Measurements from ENCODE around the gene CREB5. TPM values are rescaled to one million over a fixed set of nuclear protein-coding genes. Genes with fewer than 3 reads are reported as not detected.

The CREB5 gene
- total RNA-seq, 2 donors from 2014 or later: 0.53 to 2.6 TPM

DNA sequence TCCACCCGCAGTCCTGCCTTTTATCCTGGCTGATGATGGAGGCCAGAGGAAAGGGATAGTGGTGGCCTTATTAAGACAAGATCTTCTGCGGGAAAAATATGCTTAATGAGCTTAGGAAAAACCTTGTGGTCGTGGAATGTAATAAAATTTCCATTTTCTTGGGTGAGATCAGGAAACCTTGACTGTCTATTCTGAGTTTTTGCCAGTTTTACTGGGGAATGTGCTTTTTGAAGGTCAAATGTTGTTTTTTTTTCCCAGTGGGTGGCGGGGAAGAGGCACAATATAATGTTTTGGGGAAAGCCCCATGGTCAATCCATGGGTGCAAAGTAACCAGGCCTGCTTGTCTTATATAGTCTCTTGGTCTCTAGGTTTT lies 118.5 kb downstream of the CREB5 start:
- Mint-ChIP-seq H3K9me3 (peaks cover 12% of the 10 kb centered on the region), H3K4me3 (no peak overlapping the region), H3K27ac (no peak overlapping the region), H3K36me3 (ENCODE audit: low read depth) (peaks cover 2% of the 10 kb centered on the region), H3K4me1 (peaks cover 21% of the 10 kb centered on the region), H3K27me3 (ENCODE audit: insufficient read depth) (peaks cover 87% of the 10 kb centered on the region)
- no peak overlapping the region for H3K9ac ChIP-seq (ENCODE audit: extremely low read depth, low read length, poor library complexity, severe bottlenecking)
- H3K4me3 ChIP-seq (ENCODE audit: low read length): no peak overlapping the region
- H3K4me1 ChIP-seq (ENCODE audit: control insufficient read depth, insufficient read depth, low read length): peaks cover 3% of the 10 kb centered on the region
- DNase-seq: no peak
- no peaks in the 10 kb centered on the region for H3K36me3 ChIP-seq (ENCODE audit: control insufficient read depth, insufficient read depth, low read length)
- WGBS, 2 experiments (ENCODE audit: insufficient coverage in 1 of 2, insufficient read length in 1 of 2): 40 to 87% methylated on average over 1 to 4 of the region's 4 CpGs
- H3K27ac ChIP-seq (ENCODE audit: low read depth, low read length): no peak overlapping the region
- H3K27me3 ChIP-seq (ENCODE audit: control insufficient read depth, insufficient read depth, low read length, poor library complexity, severe bottlenecking): peaks cover 84% of the 10 kb centered on the region
- peaks cover 7% of the 10 kb centered on the region for H3K9me3 ChIP-seq (ENCODE audit: control insufficient read depth, low read length)
- TF ChIP-seq, protein P1, sequence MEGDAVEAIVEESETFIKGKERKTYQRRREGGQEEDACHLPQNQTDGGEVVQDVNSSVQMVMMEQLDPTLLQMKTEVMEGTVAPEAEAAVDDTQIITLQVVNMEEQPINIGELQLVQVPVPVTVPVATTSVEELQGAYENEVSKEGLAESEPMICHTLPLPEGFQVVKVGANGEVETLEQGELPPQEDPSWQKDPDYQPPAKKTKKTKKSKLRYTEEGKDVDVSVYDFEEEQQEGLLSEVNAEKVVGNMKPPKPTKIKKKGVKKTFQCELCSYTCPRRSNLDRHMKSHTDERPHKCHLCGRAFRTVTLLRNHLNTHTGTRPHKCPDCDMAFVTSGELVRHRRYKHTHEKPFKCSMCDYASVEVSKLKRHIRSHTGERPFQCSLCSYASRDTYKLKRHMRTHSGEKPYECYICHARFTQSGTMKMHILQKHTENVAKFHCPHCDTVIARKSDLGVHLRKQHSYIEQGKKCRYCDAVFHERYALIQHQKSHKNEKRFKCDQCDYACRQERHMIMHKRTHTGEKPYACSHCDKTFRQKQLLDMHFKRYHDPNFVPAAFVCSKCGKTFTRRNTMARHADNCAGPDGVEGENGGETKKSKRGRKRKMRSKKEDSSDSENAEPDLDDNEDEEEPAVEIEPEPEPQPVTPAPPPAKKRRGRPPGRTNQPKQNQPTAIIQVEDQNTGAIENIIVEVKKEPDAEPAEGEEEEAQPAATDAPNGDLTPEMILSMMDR (conservative IDR thresholded peaks at IDR 0.05): no peak

GRCh38 chr7:28531291-28531690 lies 119.0 kb downstream of the CREB5 start:
- Histone ChIP-seq H3K4me1 (ENCODE audit: control insufficient read depth, insufficient read depth, low read length) (peaks cover 3% of the 10 kb centered on the region), H3K27ac (ENCODE audit: low read depth, low read length) (no peak overlapping the region), H3K27me3 (ENCODE audit: control insufficient read depth, insufficient read depth, low read length, poor library complexity, severe bottlenecking) (peaks cover 83% of the 10 kb centered on the region), H3K9ac (ENCODE audit: extremely low read depth, low read length, poor library complexity, severe bottlenecking) (no peak overlapping the region), H3K36me3 (ENCODE audit: control insufficient read depth, insufficient read depth, low read length) (no peaks in the 10 kb centered on the region), H3K9me3 (ENCODE audit: control insufficient read depth, low read length) (peaks cover 7% of the 10 kb centered on the region), H3K4me3 (ENCODE audit: low read length) (no peak overlapping the region)
- Mint-ChIP-seq H3K4me3 (no peak overlapping the region), H3K9me3 (peaks cover 12% of the 10 kb centered on the region), H3K27ac (no peak overlapping the region), H3K36me3 (ENCODE audit: low read depth) (peaks cover 2% of the 10 kb centered on the region), H3K27me3 (ENCODE audit: insufficient read depth) (peaks cover 90% of the 10 kb centered on the region), H3K4me1 (peaks cover 21% of the 10 kb centered on the region)
- TF ChIP-seq, protein P1 (conservative IDR thresholded peaks at IDR 0.05): no peak
- DNase-seq: no peak
- WGBS, 2 experiments (ENCODE audit: insufficient coverage in 1 of 2, insufficient read length in 1 of 2): 88 to 100% methylated on average over 1 to 3 of the region's 3 CpGs

GRCh38 chr7:28532181-28532580 lies 119.9 kb downstream of the CREB5 start:
- 91 to 92% methylated on average over 4 to 7 of the region's 7 CpGs for WGBS, 2 experiments (ENCODE audit: insufficient coverage in 1 of 2, insufficient read length in 1 of 2)
- Histone ChIP-seq H3K36me3 (ENCODE audit: control insufficient read depth, insufficient read depth, low read length) (no peaks in the 10 kb centered on the region), H3K4me3 (ENCODE audit: low read length) (no peak overlapping the region), H3K27me3 (ENCODE audit: control insufficient read depth, insufficient read depth, low read length, poor library complexity, severe bottlenecking) (peaks cover 74% of the 10 kb centered on the region), H3K9me3 (ENCODE audit: control insufficient read depth, low read length) (peaks cover 7% of the 10 kb centered on the region), H3K9ac (ENCODE audit: extremely low read depth, low read length, poor library complexity, severe bottlenecking) (no peak overlapping the region), H3K4me1 (ENCODE audit: control insufficient read depth, insufficient read depth, low read length) (peaks cover 3% of the 10 kb centered on the region), H3K27ac (ENCODE audit: low read depth, low read length) (no peak overlapping the region)
- peaks cover 81% of the 10 kb centered on the region for H3K27me3 Mint-ChIP-seq (ENCODE audit: insufficient read depth)
- H3K4me3 Mint-ChIP-seq: no peak overlapping the region
- peaks cover 12% of the 10 kb centered on the region for H3K9me3 Mint-ChIP-seq
- peaks cover 21% of the 10 kb centered on the region for H3K4me1 Mint-ChIP-seq
- TF ChIP-seq, protein P1 (conservative IDR thresholded peaks at IDR 0.05): no peak
- peaks cover 2% of the 10 kb centered on the region for H3K36me3 Mint-ChIP-seq (ENCODE audit: low read depth)
- no peak for DNase-seq
- H3K27ac Mint-ChIP-seq: no peak overlapping the region
